Stimulated activated CD4-positive, alpha-beta T cell treated with anti-CD3 and anti-CD28 coated beads, Interleukin-1b, Interleukin-23, amount 100 ng/mL, for 4 hours (primary cell): ENCODE data around the gene POC5.
"Not testable (repeated sequence)": the region's sequence is repeated elsewhere in the genome, so short reads cannot be mapped to it uniquely, and the experiment has no call there.

Experiments used
- DNase-seq, 2 donors: peaks; one replicate each; pipeline ENCODE4 v3.0.0-alpha.2; 2020; ENCODE audit warnings: low read depth in 2 of 2

Gene POC5

GRCh38 chr5:75706016-75706415 is 11.2 kb downstream of the POC5 start:
- DNase-seq = no peak

- DNase-seq = no peak
Measured at GRCh38 chr5:75701856-75702255, 15.4 kb downstream of the POC5 start.

GRCh38 chr5:75695472-75696351 is 21.5 kb downstream of the POC5 start:
- DNase-seq = not testable (repeated sequence)

- DNase-seq = no peak
Measured at GRCh38 chr5:75694781-75695180, 22.5 kb downstream of the POC5 start.

GRCh38 chr5:75690669-75691068 is 26.6 kb downstream of the POC5 start:
- no peak for DNase-seq

- no peak for DNase-seq
Measured at GRCh38 chr5:75686480-75686879, 30.8 kb downstream of the POC5 start.

GRCh38 chr5:75685141-75685540 is 32.1 kb downstream of the POC5 start:
- DNase-seq = no peak

GRCh38 chr5:75681125-75681830 is 36.0 kb downstream of the POC5 start:
- DNase-seq = no peak

- DNase-seq = no peak
Measured at GRCh38 chr5:75678155-75678554, 39.1 kb downstream of the POC5 start.

GRCh38 chr5:75677607-75678006 is 39.6 kb downstream of the POC5 start:
- no peak for DNase-seq

GRCh38 chr5:75675783-75676182 is 41.5 kb downstream of the POC5 start:
- no peak for DNase-seq

GRCh38 chr5:75672616-75673015 is 44.6 kb downstream of the POC5 start:
- DNase-seq = no peak

- DNase-seq = no peak
Measured at GRCh38 chr5:75671506-75671905, 45.7 kb downstream of the POC5 start.

GRCh38 chr5:75670577-75670976 is 46.7 kb downstream of the POC5 start:
- no peak for DNase-seq

GRCh38 chr5:75668977-75669689 is 48.1 kb downstream of the POC5 start:
- peak in 1 of 2 donors; percentile 16 for DNase-seq

GRCh38 chr5:75668445-75668844 is 48.8 kb downstream of the POC5 start:
- DNase-seq = no peak

GRCh38 chr5:75667586-75667985 is 49.7 kb downstream of the POC5 start:
- DNase-seq = no peak

- no peak for DNase-seq
Measured at GRCh38 chr5:75666801-75667200, 50.4 kb downstream of the POC5 start.

GRCh38 chr5:75664979-75665378 is 52.3 kb downstream of the POC5 start:
- no peak for DNase-seq

GRCh38 chr5:75663579-75664284 is 53.5 kb downstream of the POC5 start:
- no peak for DNase-seq

GRCh38 chr5:75662061-75662460 is 55.2 kb downstream of the POC5 start:
- no peak for DNase-seq
